WI38 (cell line): Measurements from ENCODE around the gene LASP1NB.
A peak's percentile ranks its signal among the peaks of the same experiment; 100 is the strongest.

Source experiments
- H3K4me3 ChIP-seq: 2 replicates; pipeline ENCODE4 v1.5.1; 2011; ENCODE audit warnings: low read depth, mild to moderate bottlenecking, control low read depth, low read length
- CTCF ChIP-seq: IDR thresholded peaks from 2 replicates; pipeline ENCODE4 v1.5.1; 2012; ENCODE audit warnings: low read depth, mild to moderate bottlenecking, control low read depth, low read length

The LASP1NB gene

GRCh38 chr17:38925263-38925995, at the start of gene LASP1NB:
LASP1NB (plus strand) TSS chr17:38925614.
- peak within 1 kb of the TSS; percentile 37 for H3K4me3 ChIP-seq
- TF ChIP-seq CTCF = no peak

GRCh38 chr17:38877130-38877851, 48.1 kb upstream of the LASP1NB start:
- H3K4me3 ChIP-seq = no peak overlapping the region
- TF ChIP-seq CTCF = no peak

GRCh38 chr17:38879878-38880665, 45.3 kb upstream of the LASP1NB start:
- peak overlapping the region; percentile 31 for H3K4me3 ChIP-seq
- TF ChIP-seq CTCF = no peak

- H3K4me3 ChIP-seq = no peak overlapping the region
- no peak for TF ChIP-seq CTCF
Observed at GRCh38 chr17:38881600-38882191, 43.7 kb upstream of the LASP1NB start.

- no peak overlapping the region for H3K4me3 ChIP-seq
- no peak for TF ChIP-seq CTCF
Observed at GRCh38 chr17:38882870-38883269, 42.5 kb upstream of the LASP1NB start.

GRCh38 chr17:38883592-38884526, 41.6 kb upstream of the LASP1NB start:
- H3K4me3 ChIP-seq = no peak overlapping the region
- TF ChIP-seq CTCF = no peak
